CD14-positive monocyte (primary cell): ENCODE data around the gene HS3ST2. TPM values are rescaled to one million over a fixed set of nuclear protein-coding genes. Genes with fewer than 3 reads are reported as not detected.

Experiments
- DNase-seq, 3 donors: peaks; one replicate each; pipeline ENCODE4 v3.0.0-alpha.2; 2011 to 2022
- H2AFZ ChIP-seq: 2 replicates; pipeline ENCODE4 v1.6.0; 2012; ENCODE audit warnings: mild to moderate bottlenecking, low read depth, low read length, inconsistent platforms; ENCODE audit not compliant: insufficient read depth, poor library complexity, severe bottlenecking
- H3K27ac ChIP-seq, 2 donors: 1 replicate in 1 of 2; 2 replicates in 1 of 2; pipeline ENCODE4 v1.5.1; 2012 to 2013; ENCODE audit warnings: low read length in 2 of 2, control low read depth in 1 of 2, inconsistent platforms in 1 of 2, low read depth in 1 of 2, mild to moderate bottlenecking in 1 of 2
- H3K27me3 ChIP-seq, 2 donors: one replicate each; pipeline versions ENCODE4 v1.6.0 to v1.6.1; 2011 to 2013; ENCODE audit warnings: low read length in 2 of 2; ENCODE audit not compliant: control insufficient read depth in 2 of 2, insufficient read depth in 2 of 2
- H3K36me3 ChIP-seq, 2 donors: replicated peaks in 1 of 2; 1 replicate in 1 of 2; 2 replicates in 1 of 2; pipeline versions ENCODE4 v1.5.1 to v1.6.1; 2012 to 2013; ENCODE audit warnings: low read length in 2 of 2, control low read depth in 1 of 2, inconsistent platforms in 1 of 2, mild to moderate bottlenecking in 1 of 2; ENCODE audit not compliant: insufficient read depth in 2 of 2, control insufficient read depth in 1 of 2
- H3K4me1 ChIP-seq, 2 donors: 1 replicate in 1 of 2; 2 replicates in 1 of 2; pipeline versions ENCODE4 v1.5.1 to v1.6.1; 2012 to 2013; ENCODE audit warnings: low read length in 2 of 2, control low read depth in 1 of 2, inconsistent platforms in 1 of 2, mild to moderate bottlenecking in 1 of 2, moderate library complexity in 1 of 2; ENCODE audit not compliant: insufficient read depth in 2 of 2, control insufficient read depth in 1 of 2
- H3K4me2 ChIP-seq: replicated peaks from 2 replicates; pipeline ENCODE3; 2012; ENCODE audit warnings: low read length, moderate library complexity, mild to moderate bottlenecking; ENCODE audit not compliant: poor library complexity, severe bottlenecking; ENCODE audit errors: extremely low read depth
- H3K4me3 ChIP-seq, 3 experiments: fragments of 200-600 bp in 1 of 3; sonication (generic) in 1 of 3; replicated peaks in 1 of 3; 1 replicate in 2 of 3; 2 replicates in 1 of 3; pipeline ENCODE4 v1.5.1; 2011 to 2013; ENCODE audit warnings: low read length in 3 of 3, mild to moderate bottlenecking in 3 of 3, control low read depth in 2 of 3, low read depth in 2 of 3, inconsistent platforms in 1 of 3, moderate library complexity in 1 of 3
- H3K79me2 ChIP-seq: 2 replicates; pipeline ENCODE4 v1.6.0; 2012; ENCODE audit warnings: mild to moderate bottlenecking, control low read depth, inconsistent platforms, low read length, moderate library complexity; ENCODE audit not compliant: insufficient read depth
- H3K9ac ChIP-seq: 2 replicates; pipeline ENCODE4 v1.6.0; 2017; ENCODE audit warnings: low read length, mild to moderate bottlenecking; ENCODE audit not compliant: insufficient read depth, poor library complexity, severe bottlenecking
- H3K9me3 ChIP-seq, 2 donors: replicated peaks in 1 of 2; 1 replicate in 1 of 2; 2 replicates in 1 of 2; pipeline versions ENCODE4 v1.5.1 to v1.6.1; 2012 to 2013; ENCODE audit warnings: low read length in 2 of 2, control low read depth in 1 of 2; ENCODE audit not compliant: control insufficient read depth in 1 of 2, insufficient read depth in 1 of 2
- H4K20me1 ChIP-seq: 2 replicates; pipeline ENCODE4 v1.6.0; 2012; ENCODE audit warnings: mild to moderate bottlenecking, low read length, control low read depth, moderate library complexity; ENCODE audit not compliant: insufficient read depth
- H3K27ac Mint-ChIP-seq, 7 donors: one replicate each; pipeline ENCODE4 v1.8.0; 2020; ENCODE audit warnings: mild to moderate bottlenecking in 7 of 7, mixed read lengths in 7 of 7, moderate library complexity in 6 of 7, inconsistent platforms in 2 of 7
- H3K27me3 Mint-ChIP-seq, 3 donors: one replicate each; pipeline ENCODE4 v1.8.0; 2021 to 2022; ENCODE audit warnings: low read depth in 3 of 3, mild to moderate bottlenecking in 3 of 3, mixed read lengths in 3 of 3, moderate library complexity in 3 of 3, inconsistent platforms in 1 of 3
- H3K36me3 Mint-ChIP-seq, 2 donors: one replicate each; pipeline ENCODE4 v1.8.0; 2020; ENCODE audit warnings: mixed read lengths in 2 of 2, inconsistent platforms in 1 of 2, mild to moderate bottlenecking in 1 of 2
- H3K4me1 Mint-ChIP-seq: one replicate; pipeline ENCODE4 v1.8.0; 2020; ENCODE audit warnings: mild to moderate bottlenecking, mixed read lengths
- H3K4me3 Mint-ChIP-seq, 2 donors: one replicate each; pipeline ENCODE4 v1.8.0; 2020; ENCODE audit warnings: mild to moderate bottlenecking in 2 of 2, mixed read lengths in 2 of 2, moderate library complexity in 1 of 2
- H3K9me3 Mint-ChIP-seq, 7 donors: one replicate each; pipeline ENCODE4 v1.8.0; 2020 to 2022; ENCODE audit warnings: mixed read lengths in 7 of 7, mild to moderate bottlenecking in 6 of 7, moderate library complexity in 6 of 7, inconsistent platforms in 2 of 7
- WGBS: methylation state at CpG from one replicate; pipeline ENCODE4 v1.1.5; 2013; ENCODE audit warnings: missing lambda C conversion rate; ENCODE audit not compliant: insufficient coverage; 5-methylcytosine and 5-hydroxymethylcytosine counted together
- intact Hi-C, 2 donors: fragments of 100-400 bp; cut with micrococcal nuclease; formaldehyde crosslinking; loops; one replicate each; pipeline versions ENCODE4 v1.15.0 to v1.15.1; 2023
- polyA plus RNA-seq, 3 donors: library from polyadenylated mRNA; depleted of rRNA in 1 of 3; unstranded in 2 of 3; stranded (reverse) in 1 of 3; fragments of 300-500 nt in 2 of 3; fragments of >200 nt in 1 of 3; fragmentation: Illumina TruSeq in 2 of 3; gene quantifications; 1 replicate in 2 of 3; 2 replicates in 1 of 3; pipeline ENCODE4 v1.2.3, GENCODE V29; 2012 to 2021
- TF ChIP-seq, protein P1 (sequence below): fragments of 200-600 bp; IDR thresholded peaks from one replicate; pipeline ENCODE4 v1.8.0; 2022; ENCODE audit warnings: antibody characterized with exemption, mild to moderate bottlenecking

The HS3ST2 gene
- polyA plus RNA-seq, 3 donors, result not detected

DNA sequence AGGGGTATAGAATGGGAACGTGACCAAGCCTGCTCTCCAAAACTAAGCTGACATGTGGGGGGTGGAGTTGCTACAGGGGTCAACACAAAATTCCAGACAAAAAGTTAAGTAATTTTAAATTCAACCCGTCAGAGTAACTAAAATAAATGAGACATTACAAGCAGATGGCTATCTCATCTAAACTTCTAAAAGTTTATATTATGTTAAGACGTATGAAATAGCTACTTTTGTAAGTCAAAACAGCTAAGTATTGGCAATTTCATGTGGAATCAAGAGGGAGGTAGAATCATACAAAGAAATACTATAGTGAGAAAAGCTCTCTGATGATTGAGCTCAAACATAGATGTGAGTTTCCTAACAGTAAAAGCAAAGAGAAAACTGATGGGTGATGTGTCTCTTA is 113.3 kb downstream of the HS3ST2 start:
- intact Hi-C loops, result no loop called here
- TF ChIP-seq, protein P1, sequence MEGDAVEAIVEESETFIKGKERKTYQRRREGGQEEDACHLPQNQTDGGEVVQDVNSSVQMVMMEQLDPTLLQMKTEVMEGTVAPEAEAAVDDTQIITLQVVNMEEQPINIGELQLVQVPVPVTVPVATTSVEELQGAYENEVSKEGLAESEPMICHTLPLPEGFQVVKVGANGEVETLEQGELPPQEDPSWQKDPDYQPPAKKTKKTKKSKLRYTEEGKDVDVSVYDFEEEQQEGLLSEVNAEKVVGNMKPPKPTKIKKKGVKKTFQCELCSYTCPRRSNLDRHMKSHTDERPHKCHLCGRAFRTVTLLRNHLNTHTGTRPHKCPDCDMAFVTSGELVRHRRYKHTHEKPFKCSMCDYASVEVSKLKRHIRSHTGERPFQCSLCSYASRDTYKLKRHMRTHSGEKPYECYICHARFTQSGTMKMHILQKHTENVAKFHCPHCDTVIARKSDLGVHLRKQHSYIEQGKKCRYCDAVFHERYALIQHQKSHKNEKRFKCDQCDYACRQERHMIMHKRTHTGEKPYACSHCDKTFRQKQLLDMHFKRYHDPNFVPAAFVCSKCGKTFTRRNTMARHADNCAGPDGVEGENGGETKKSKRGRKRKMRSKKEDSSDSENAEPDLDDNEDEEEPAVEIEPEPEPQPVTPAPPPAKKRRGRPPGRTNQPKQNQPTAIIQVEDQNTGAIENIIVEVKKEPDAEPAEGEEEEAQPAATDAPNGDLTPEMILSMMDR, result no peak
- Mint-ChIP-seq H3K27me3 (peaks cover 7 to 21% (median 9%) of the 10 kb centered on the region in 3 donors), H3K4me3 (no peak overlapping the region), H3K9me3 (peaks cover 0 to 7% (median 0%) of the 10 kb centered on the region in 7 donors), H3K4me1 (no peaks in the 10 kb centered on the region), H3K36me3 (no peaks in the 10 kb centered on the region), H3K27ac (no peak overlapping the region)
- Histone ChIP-seq H4K20me1 (no peaks in the 10 kb centered on the region), H3K4me2 (no peak overlapping the region), H2AFZ (no peak overlapping the region), H3K9ac (no peak overlapping the region), H3K4me3 (no peak overlapping the region), H3K79me2 (no peaks in the 10 kb centered on the region), H3K9me3 (no peaks in the 10 kb centered on the region), H3K27me3 (peaks cover 9 to 10% of the 10 kb centered on the region in 2 donors), H3K4me1 (no peaks in the 10 kb centered on the region), H3K36me3 (no peaks in the 10 kb centered on the region), H3K27ac (no peak overlapping the region)
- WGBS, result no CpG with 5 or more reads among the region's 3 CpGs
- DNase-seq, result no peak

GRCh38 chr16:22928882-22929435 is 115.0 kb downstream of the HS3ST2 start:
- H3K36me3 ChIP-seq, result no peaks in the 10 kb centered on the region

More at GRCh38 chr16:22928882-22929435, 115.0 kb downstream of the HS3ST2 start:
- Histone ChIP-seq H3K4me3 (no peak overlapping the region), H3K27ac (no peak overlapping the region), H3K79me2 (no peaks in the 10 kb centered on the region), H3K4me2 (no peak overlapping the region), H3K27me3 (peaks cover 8 to 12% of the 10 kb centered on the region in 2 donors), H3K9ac (no peak overlapping the region), H3K4me1 (no peaks in the 10 kb centered on the region), H4K20me1 (no peaks in the 10 kb centered on the region), H3K9me3 (no peaks in the 10 kb centered on the region), H2AFZ (no peak overlapping the region)
- Mint-ChIP-seq H3K36me3 (no peaks in the 10 kb centered on the region), H3K9me3 (no peaks in the 10 kb centered on the region), H3K4me3 (no peak overlapping the region), H3K4me1 (peaks cover 6% of the 10 kb centered on the region), H3K27ac (no peak overlapping the region), H3K27me3 (peaks cover 11 to 24% (median 12%) of the 10 kb centered on the region in 3 donors)
- intact Hi-C loops, result no loop called here
- TF ChIP-seq, protein P1, result no peak
- DNase-seq, result no peak
- WGBS, result 76% methylated on average over 2 of the region's 5 CpGs
